ENCODE results near the gene CPVL. TPM values are rescaled to one million over a fixed set of nuclear protein-coding genes. Genes with fewer than 3 reads are reported as not detected.

Gene CPVL
- total RNA-seq, 1 donor from 2014 or later: 86.9 TPM

DNA sequence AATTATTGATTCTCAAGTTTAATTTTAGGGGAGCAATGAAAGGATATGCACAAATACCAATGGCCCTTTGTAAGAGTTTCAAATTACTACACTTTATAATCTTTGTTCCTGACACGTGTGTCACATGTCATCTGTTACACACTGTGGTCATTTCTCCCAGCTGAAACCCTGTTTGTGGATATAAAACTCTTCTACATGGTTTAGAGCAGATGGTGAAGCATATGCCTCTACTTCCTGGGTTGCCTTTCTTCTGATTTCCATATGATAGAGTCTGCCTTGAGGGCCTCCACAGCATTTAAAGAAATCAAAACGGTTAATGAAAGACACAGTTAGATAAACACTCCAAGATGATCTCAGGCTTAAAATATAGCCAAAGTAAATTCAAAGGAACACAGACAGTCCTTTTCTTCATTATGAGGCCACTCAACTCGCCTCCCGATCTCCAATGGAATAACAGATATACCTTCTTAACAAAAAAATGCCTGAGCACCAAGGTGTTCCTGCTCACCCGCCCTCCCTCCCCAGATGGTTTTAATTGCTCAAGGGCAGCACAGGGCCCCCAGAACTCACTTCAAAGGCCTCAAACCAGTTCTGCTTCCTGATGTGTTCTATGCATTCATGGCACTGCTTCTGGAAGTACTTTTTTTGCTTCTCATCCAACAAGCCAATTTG is 75.0 kb downstream of the CPVL start:
- intact Hi-C loops (cut with DNase I): no loop called here
- no peak for DNase-seq (ENCODE audit: low spot score)

DNA sequence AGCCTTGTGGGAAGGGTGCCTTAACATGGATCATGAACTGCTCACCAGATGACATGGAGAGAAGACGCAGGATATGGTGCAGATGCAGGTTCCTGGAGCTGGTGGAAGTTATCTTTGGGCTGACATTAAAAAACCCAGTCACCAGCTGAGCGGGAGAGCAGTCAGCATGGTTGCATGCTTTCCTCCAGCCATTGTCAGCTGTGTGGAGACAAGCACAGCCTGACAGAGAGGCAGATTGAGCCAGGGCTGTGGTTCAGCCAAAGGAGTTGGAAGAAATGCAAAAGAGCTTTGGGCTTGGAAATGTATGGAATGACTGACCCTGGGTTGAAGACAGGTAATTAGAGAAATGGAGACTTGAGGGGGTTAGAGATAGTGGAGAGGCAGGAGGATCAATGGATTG is 79.7 kb downstream of the CPVL start:
- intact Hi-C loops (cut with DNase I): no loop called here
- DNase-seq (ENCODE audit: low spot score): no peak

DNA sequence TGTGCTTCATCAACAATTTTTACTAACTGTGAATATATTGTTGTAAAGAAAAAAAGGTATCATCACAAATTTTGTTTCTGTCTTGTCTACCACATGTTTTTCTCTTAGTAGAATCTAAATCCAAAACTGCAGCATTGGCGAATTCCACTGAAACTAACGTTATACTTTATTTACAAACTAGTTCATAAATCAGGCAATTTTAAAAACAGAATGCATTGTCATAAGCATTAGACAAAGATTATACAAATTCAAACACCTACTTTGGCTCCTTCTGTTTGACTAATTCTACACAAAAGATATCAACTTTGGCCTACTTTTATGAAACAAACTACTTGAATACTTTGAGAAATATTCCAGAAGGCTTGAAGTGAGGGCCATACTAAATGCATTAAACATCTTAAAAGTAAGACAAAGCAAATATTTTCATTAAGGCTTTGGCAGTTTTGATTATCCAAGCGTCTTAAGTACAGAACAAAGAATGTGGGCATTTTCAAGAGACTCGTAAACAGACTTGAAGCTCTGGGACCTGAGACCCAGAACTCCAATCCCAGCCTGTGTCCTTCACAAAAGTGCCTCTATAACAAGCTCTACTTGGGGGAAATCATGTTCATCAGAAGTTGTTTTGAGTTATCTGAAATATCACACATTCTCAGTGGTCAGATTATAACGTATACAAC is 81.0 kb downstream of the CPVL start:
- no peak for DNase-seq (ENCODE audit: low spot score)
- intact Hi-C loops (cut with DNase I): no loop called here

DNA sequence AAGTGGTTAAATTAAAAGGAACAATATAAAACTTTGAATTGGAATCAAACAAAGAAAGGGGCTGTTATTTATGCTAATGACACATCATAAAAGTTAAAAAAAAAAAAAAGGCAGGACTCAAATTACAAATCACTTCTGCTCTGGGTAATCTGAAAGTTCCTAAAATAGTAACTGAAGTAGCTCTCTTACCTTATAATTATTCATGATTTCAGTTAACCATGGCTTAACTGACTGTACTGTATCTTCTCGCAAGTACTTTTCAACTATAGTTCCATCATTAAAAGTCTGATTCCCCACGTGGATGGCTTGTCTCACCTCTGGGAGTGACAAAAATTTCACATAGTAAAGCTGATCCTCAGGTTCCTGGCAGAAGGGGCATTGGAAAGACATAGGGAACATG is 82.5 kb downstream of the CPVL start:
- DNase-seq (ENCODE audit: low spot score): no peak
- intact Hi-C loops (cut with DNase I): no loop called here

DNA sequence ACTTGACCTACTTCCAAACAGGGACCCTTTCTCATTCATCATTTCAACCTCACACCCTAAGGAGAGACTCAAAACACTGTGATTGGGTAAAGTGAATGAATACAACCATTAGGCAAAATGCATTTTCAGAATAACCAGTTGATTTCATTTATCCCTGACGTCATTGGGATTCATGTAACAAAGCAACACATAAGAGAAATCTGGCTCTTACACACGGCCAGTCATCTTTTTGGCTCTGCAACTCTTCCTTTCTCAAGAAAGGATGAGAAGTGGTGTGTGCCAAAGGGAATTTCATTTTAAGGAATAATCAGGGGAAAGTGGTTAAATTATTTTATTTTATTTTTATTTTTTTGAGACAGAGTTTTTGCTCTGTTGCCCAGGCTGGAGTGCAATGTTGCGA is 83.1 kb downstream of the CPVL start:
- intact Hi-C loops (cut with DNase I): no loop called here
- DNase-seq (ENCODE audit: low spot score): no peak

DNA sequence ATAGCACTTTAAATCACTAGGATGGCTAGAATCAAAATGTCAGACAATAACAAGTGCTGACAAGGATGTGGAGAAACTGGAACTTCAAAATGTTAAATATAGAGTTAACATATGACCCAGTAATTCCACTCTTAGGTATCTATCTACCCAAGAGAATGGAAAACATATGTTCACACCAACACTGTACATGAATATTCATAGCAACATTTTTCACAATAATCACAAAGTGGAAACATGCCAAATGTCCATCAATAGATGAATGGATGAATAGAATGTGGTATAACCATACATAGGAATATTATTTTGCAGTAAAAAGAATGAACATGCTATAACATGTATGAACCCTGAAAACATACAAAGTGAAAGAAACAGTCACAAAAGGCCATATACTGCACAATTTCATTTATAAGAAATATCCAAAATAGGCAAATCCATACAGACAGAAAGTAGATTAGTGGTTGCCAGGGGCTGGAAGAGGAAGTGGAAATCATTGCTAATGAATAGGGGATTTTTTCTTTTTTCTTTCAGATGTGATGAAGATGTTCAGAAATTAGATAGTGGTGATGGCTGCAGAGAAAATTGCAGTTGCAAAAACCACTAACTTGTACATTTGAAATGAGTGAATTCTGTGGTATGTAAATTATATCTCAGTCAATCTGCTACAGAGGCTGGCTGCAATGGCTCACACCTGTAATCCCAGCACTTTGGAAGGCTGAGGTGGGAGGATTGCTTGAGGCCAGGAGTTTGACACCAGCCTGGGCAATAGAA is 93.0 kb downstream of the CPVL start:
- intact Hi-C loops (cut with DNase I): no loop called here
- DNase-seq (ENCODE audit: low spot score): no peak

DNA sequence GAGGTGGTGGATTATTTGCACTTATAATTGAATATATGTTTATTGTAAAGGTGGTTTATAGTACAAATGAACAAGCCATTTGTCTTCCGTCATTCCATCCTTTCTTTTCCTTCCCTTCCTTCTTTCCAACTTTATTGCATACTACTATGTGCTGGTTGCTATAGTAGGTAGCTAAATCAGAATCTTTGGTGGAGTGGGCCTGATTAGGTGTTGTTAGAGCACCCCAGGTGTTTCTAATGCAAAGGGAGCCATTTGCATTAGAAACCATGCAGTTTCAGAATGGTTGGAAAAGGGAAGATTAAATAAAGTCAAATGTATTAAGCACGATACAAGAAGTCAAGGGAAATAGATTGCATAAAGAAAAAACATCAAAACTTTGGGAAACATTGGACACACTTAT is 99.4 kb downstream of the CPVL start:
- no peak for DNase-seq (ENCODE audit: low spot score)
- intact Hi-C loops (cut with DNase I): no loop called here

DNA sequence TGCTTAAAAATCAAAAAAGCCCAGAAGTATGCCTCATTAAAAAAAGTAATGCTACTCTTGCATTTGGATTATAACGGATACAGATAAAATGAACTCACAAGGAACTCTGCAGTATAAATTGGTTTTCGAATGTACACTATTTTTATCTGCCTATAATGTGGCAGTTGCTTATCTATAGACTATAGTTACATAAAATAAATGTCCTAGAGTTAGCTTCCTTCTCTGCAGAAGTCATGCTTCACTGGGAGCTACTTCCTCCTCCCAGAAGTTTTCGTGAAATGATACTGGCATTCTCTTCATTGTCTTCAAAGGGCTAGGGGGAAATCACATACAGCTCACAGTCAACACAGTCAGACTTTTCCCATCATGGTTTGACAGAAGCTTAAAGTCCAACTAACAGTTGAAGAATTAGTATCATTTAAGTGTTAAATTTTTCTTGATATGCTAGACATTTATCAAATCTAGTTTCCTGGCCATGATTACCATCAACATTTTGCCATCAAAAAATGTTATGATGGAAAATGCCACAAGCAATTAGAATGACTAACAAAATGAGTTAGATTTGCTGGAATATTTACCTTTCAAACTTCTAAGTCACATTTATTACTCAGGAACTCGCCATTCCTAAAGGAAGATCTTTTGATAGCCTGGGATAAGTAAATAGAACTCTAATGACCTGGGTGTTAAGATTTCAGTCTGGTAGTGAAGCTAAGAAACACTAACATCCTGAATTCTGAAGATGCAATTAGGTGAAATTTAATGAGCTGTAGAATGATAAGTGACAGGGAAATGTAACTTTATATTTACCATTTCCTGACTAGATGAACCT is 100.9 kb downstream of the CPVL start:
- DNase-seq (ENCODE audit: low spot score): no peak
- intact Hi-C loops (cut with DNase I): no loop called here

DNA sequence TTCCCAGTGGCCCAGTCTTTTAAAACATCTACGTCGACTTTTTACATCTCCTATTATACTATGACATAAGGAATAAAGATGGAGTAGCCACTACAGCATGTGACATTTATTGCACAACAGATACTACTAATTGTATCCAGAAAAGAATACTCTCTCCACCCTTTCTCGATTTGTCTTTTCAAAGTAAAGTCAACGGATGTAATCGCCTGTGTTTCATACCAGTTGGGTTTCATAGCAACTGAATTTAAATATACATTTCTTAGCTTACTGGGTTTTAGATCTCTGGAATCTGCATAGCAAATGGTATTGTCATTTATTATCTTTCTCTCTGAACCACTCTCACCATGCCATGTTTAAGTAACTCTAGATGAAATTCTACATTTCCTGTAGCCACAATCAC is 101.8 kb downstream of the CPVL start:
- intact Hi-C loops (cut with DNase I): loop anchor here (5.0 kb wide), 2 partner anchors 48 to 87 kb away; partner anchors contain the start of gene TRIL
- no peak for DNase-seq (ENCODE audit: low spot score)

DNA sequence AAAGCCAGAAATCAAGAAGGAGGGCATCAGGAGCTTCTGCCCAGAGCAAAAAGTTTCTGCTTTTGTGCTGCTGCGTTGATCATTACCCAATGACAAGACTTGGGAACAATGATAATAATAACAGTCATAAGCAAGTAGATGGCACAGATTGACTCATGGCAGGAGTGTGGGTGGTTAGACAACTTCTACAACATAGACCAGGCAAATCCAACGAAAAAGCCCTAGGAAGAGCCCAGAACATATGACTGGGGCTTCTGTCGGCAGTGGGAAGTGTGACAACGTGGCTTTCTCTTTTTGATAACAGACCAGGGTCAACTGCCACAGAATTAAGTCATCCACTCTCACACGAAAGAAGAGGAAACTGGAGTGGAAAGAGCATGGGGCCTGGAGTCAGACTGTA is 102.8 kb downstream of the CPVL start:
- no peak for DNase-seq (ENCODE audit: low spot score)
- intact Hi-C loops (cut with DNase I): loop anchor here (5.0 kb wide), 2 partner anchors 49 to 86 kb away; partner anchors contain the start of gene TRIL

DNA sequence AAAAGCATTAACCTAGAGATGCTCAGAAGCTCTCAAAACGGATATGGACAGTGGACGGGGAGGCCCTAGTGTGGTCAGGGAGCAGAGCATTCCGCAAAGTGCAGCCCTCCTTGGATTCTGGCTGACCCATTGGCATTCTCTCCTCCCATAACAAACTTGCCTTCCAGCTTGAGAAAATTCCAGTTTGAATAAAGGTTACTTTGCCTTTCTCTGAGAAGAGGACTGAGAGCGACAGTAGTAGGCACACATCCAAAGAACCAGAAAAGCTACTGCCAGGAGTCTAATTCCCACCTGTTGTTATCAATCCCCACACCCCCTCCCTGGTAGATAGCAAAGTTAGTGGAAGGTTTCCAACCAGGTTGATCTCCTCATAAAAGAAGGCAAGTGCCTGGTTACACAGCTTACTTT is 103.5 kb downstream of the CPVL start:
- intact Hi-C loops (cut with DNase I): loop anchor here (5.0 kb wide), 2 partner anchors 49 to 86 kb away; partner anchors contain the start of gene TRIL
- no peak for DNase-seq (ENCODE audit: low spot score)

DNA sequence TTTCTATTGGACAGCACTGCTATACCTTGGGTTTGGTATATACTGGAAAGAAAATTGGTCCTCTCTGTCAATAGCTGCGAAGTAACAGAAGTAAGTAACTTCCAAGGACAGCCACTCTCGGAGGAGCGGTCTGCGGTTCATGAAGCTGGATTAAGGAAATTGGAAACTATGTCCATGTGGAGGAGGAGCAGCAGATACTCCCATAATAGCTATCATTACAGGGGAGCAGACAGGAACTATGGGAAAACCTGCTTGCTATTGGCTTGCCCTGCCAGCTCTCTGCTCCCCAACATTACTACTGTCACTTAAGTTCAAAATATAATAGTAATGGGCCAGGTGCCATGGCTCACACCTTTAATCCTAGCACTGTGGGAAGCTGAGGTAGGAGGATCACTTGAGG is 104.3 kb downstream of the CPVL start:
- no peak for DNase-seq (ENCODE audit: low spot score)
- intact Hi-C loops (cut with DNase I): loop anchor here (5.0 kb wide), 2 partner anchors 50 to 85 kb away; partner anchors contain the start of gene TRIL

DNA sequence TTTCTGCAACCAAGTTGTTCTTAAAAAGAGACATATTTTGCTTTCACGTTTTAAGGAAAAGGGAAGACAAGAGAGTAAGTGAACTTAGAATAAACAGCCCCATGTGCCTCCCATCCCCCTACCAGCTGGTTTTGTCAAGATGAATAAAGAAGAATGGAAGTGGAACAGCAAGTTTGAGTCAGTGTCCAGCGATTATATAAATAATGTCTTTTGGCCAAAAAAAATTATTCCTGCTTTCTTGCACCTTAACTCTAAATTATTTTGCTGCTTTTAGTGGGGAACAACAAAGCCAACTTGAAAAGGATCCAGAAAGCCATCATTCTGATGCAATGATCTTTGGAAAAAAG is 105.8 kb downstream of the CPVL start:
- intact Hi-C loops (cut with DNase I): loop anchor here (5.0 kb wide), 2 partner anchors 52 to 83 kb away; partner anchors contain the start of gene TRIL

DNA sequence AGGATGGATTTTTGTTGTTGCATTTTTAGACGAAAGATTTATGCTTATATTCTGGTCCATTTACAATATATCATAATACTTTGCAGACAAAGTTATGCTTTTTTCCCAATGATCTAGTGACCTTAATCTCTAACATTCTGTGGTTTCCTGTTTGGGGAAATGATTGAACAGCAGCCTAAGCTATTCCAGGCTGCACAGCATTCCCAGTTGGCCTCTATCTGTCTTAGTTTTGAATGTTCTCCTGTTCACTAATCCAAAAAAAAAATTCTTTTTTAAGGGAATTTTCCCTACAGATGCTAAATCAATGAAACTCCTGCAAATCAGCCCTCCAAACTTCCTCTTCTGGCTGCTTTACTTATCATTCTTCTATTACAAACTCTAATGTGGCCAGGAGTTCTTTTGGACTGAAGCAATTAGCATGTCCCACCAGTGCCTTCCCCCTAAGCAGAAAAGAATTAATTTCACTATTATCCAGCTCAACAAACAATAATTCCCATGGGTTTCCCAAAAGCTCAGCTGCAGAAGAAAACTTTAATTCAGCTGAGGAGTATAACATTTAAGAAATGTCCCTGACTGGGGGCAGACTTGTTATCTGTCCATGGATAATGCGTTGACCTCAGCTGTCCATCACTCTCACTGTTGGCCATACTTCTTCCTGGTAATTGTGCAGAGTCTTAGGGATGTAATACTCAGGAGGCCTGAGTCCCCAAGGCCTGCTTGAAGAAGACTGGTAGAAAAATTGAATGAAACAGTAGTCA is 106.3 kb downstream of the CPVL start:
- intact Hi-C loops (cut with DNase I): loop anchor here (5.0 kb wide), 4 partner anchors 52 to 83 kb away; partner anchors contain the start of gene TRIL
- DNase-seq (ENCODE audit: low spot score): no peak

More for the DNA sequence above, 105.8 kb downstream of the CPVL start:
- DNase-seq (ENCODE audit: low spot score): no peak

DNA sequence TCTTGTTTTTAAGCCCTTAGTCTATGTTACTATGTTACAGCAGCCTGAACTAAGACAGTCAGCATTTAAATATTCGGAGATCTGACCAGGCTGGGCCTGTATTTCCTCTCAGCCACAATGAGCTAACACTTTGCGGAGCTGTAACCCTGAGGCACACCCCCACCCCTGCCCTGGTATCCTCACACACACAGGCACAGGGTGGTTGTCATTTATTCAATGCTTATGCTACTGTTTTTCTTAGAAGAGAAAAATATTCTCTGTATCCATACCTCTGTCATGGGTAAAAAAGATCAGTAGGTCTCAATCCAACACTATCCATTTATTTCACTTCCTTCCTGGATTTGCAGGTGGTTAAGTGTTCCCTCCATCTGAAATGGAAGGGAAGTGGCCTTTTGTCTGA is 107.9 kb downstream of the CPVL start:
- no peak for DNase-seq (ENCODE audit: low spot score)
- intact Hi-C loops (cut with DNase I): loop anchor here (5.0 kb wide), 2 partner anchors 51 to 64 kb away; no protein-coding TSS in a partner anchor

DNA sequence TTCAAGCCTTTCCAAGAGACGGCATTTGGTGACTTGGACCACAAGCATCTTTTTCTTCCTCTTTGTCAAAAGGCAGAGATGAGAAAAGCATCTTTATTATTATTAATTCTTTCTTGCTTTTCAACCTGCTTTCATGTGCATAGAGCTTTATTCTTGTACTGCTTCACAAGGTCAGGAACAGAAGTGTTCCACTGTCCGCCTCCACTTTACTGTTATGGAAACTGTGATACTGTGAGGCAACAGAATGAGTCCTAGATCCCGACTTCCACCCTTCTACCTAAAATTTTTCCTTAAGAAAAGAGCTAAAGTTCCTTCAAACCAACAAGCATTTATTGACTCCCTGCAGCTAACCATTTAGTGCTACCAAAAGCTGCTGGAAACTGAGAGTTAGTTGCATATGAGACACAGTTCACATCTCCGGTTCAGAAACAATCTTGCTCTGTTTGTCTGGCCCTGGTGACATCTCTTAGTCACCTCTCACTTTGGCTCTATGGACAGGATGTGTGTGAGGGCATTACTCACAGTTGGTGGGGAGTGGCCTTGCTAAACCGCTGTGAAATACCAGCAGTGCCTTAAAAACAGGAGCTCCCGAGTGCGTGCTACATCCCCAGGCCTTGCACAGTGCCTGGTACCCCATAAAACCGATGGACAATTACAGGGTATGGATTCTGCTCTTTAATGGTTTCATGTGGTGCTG is 111.1 kb downstream of the CPVL start:
- intact Hi-C loops (cut with DNase I): loop anchor here (5.0 kb wide), 2 partner anchors 48 to 67 kb away; no protein-coding TSS in a partner anchor
- no peak for DNase-seq (ENCODE audit: low spot score)

DNA sequence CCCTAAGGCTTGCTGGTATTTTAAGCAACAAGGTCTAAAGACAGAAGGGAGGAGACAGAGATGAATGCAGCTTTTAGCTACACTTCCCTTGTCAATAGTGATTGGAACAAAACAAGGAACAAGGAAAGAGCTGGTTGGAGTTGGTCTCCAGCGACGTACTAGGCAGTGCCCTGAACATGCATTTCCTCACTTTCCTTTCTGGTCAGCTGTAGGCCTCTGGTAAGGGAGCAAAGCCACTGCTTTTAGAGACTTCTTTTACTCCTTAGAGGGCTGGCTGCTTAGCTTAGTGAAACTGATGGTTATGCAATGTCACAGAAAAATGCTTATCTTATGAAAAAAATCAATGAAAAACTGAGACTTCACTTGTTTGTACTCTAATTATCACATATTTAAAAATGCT is 112.8 kb downstream of the CPVL start:
- intact Hi-C loops (cut with DNase I): no loop called here
- no peak for DNase-seq (ENCODE audit: low spot score)

DNA sequence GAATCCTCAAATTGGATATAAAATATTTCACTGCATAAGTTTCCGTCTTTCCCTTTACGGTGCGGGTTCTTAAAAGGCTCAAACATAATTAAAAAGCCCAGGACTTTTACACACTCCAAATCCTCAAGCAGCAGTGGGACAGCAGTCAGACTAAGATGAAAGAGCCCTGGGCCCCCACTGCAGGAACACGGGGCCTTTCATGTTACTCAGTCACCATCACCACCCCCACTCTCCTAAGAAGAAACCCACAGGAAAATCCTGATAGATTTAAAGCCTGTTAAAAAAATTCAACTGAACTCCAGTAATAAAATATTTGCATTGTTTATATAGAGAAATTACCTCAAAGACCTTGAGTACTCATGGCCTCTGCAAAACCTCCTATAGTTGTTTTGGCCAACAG is 114.2 kb downstream of the CPVL start:
- no peak for DNase-seq (ENCODE audit: low spot score)
- intact Hi-C loops (cut with DNase I): no loop called here

All from cardiac septum (tissue), 1 donor.